Measurements from ENCODE around the gene UBA5. TPM values are rescaled to one million over a fixed set of nuclear protein-coding genes. Genes with fewer than 3 reads are reported as not detected.

Gene UBA5
- 20.5 to 29.0 TPM (median 27.6 TPM) in 5 replicates for total RNA-seq (2022; extraction: Qiagen RNA extraction; ENCODE audit: low read depth)

GRCh38 chr3:132660052-132660810, at the start of gene UBA5:
TSS of gene UBA5 (plus strand) at chr3:132660329. CDS start at chr3:132660538, 209 bp downstream.

GRCh38 chr3:132659365-132660051, 621 bp upstream of the UBA5 start, which contains the start of gene ACAD11:
TSS of gene ACAD11 (minus strand) at chr3:132659809. CDS start at chr3:132659751, 58 bp downstream.

GRCh38 chr3:132722165-132723023, 62.3 kb downstream of the UBA5 start, which contains the start of gene NPHP3:
TSS of gene NPHP3 (minus strand) at chr3:132722409. CDS start at chr3:132722355, 54 bp downstream.

Other genes starting within 250 kb of the UBA5 start
- gene DNAJC13, start 242.8 kb upstream of the UBA5 start, total RNA-seq (2022; extraction: Qiagen RNA extraction; ENCODE audit: low read depth), result 11.4 to 13.2 TPM (median 12.6 TPM) in 5 replicates
- not detected in 5 replicates for gene ACKR4, start 63.1 kb upstream of the UBA5 start, total RNA-seq (2022; extraction: Qiagen RNA extraction; ENCODE audit: low read depth)
- gene ACAD11, start 520 bp upstream of the UBA5 start, total RNA-seq (2022; extraction: Qiagen RNA extraction; ENCODE audit: low read depth), result 3.7 to 6.7 TPM (median 4.9 TPM) in 5 replicates
- 5.8 to 7.8 TPM (median 7.5 TPM) in 5 replicates for gene NPHP3, start 62.1 kb downstream of the UBA5 start, total RNA-seq (2022; extraction: Qiagen RNA extraction; ENCODE audit: low read depth)

Measured in A549 treated with RU486 at 1 μM for 4 hours (cell line).